ENCODE data around the gene KMT5C.

KMT5C gene

GRCh38 chr19:55373993-55374757 is 34.5 kb downstream of the KMT5C start:
- Histone ChIP-seq H3K4me1 (ENCODE audit: insufficient read depth, low read length) (peaks cover 24% of the 10 kb centered on the region), H3K9me3 (ENCODE audit: insufficient read depth, low read depth, low read length) (no peaks in the 10 kb centered on the region), H3K27me3 (ENCODE audit: insufficient read depth, low read length) (peaks cover 91% of the 10 kb centered on the region), H3K9ac (ENCODE audit: low read depth, low read length) (no peak overlapping the region), H3K36me3 (ENCODE audit: insufficient read depth, low read depth, low read length) (no peaks in the 10 kb centered on the region), H3K27ac (ENCODE audit: low read length) (no peak overlapping the region), H3K4me3 (ENCODE audit: low read length) (no peak overlapping the region; the same call in 1 of the 2 replicates)

GRCh38 chr19:55376241-55376933 is 36.7 kb downstream of the KMT5C start, which contains the start of gene TMEM190:
TSS of gene TMEM190 (plus strand) at chr19:55376826. CDS start at chr19:55376854, 28 bp downstream.
- H3K36me3 ChIP-seq (ENCODE audit: insufficient read depth, low read depth, low read length) = no peaks in the 10 kb centered on the region
- peaks cover 82% of the 10 kb centered on the region for H3K27me3 ChIP-seq (ENCODE audit: insufficient read depth, low read length)
- peak within 1 kb of the TSS; percentile 37; the same call in 1 of the 2 replicates for H3K9ac ChIP-seq (ENCODE audit: low read depth, low read length)
- no peak within 1 kb of the TSS for H3K27ac ChIP-seq (ENCODE audit: low read length)
- H3K4me3 ChIP-seq (ENCODE audit: low read length) = peak within 1 kb of the TSS; percentile 60
- H3K4me1 ChIP-seq (ENCODE audit: insufficient read depth, low read length) = peaks cover 20% of the 10 kb centered on the region
- no peaks in the 10 kb centered on the region for H3K9me3 ChIP-seq (ENCODE audit: insufficient read depth, low read depth, low read length)

- no peaks in the 10 kb centered on the region for H3K9me3 ChIP-seq (ENCODE audit: insufficient read depth, low read depth, low read length)
- no peaks in the 10 kb centered on the region for H3K36me3 ChIP-seq (ENCODE audit: insufficient read depth, low read depth, low read length)
- peaks cover 20% of the 10 kb centered on the region for H3K4me1 ChIP-seq (ENCODE audit: insufficient read depth, low read length)
- peaks cover 82% of the 10 kb centered on the region for H3K27me3 ChIP-seq (ENCODE audit: insufficient read depth, low read length)
- H3K27ac ChIP-seq (ENCODE audit: low read length) = no peak overlapping the region
- peak overlapping the region; percentile 37; the same call in 1 of the 2 replicates for H3K9ac ChIP-seq (ENCODE audit: low read depth, low read length)
- peak overlapping the region; percentile 60 for H3K4me3 ChIP-seq (ENCODE audit: low read length)
These were observed 37.9 kb downstream of the KMT5C start for GRCh38 chr19:55377356-55378131.

GRCh38 chr19:55379174-55379573 is 39.5 kb downstream of the KMT5C start:
- Histone ChIP-seq H3K9me3 (ENCODE audit: insufficient read depth, low read depth, low read length) (no peaks in the 10 kb centered on the region), H3K36me3 (ENCODE audit: insufficient read depth, low read depth, low read length) (no peaks in the 10 kb centered on the region), H3K27ac (ENCODE audit: low read length) (no peak overlapping the region), H3K9ac (ENCODE audit: low read depth, low read length) (no peak overlapping the region), H3K4me3 (ENCODE audit: low read length) (no peak overlapping the region), H3K4me1 (ENCODE audit: insufficient read depth, low read length) (peaks cover 13% of the 10 kb centered on the region; the same call in 1 of the 2 replicates), H3K27me3 (ENCODE audit: insufficient read depth, low read length) (peaks cover 75% of the 10 kb centered on the region)

GRCh38 chr19:55382013-55382412 is 42.3 kb downstream of the KMT5C start:
- Histone ChIP-seq H3K27ac (ENCODE audit: low read length) (no peak overlapping the region), H3K4me1 (ENCODE audit: insufficient read depth, low read length) (peaks cover 8% of the 10 kb centered on the region), H3K27me3 (ENCODE audit: insufficient read depth, low read length) (peaks cover 51% of the 10 kb centered on the region), H3K36me3 (ENCODE audit: insufficient read depth, low read depth, low read length) (peaks cover 7% of the 10 kb centered on the region), H3K9me3 (ENCODE audit: insufficient read depth, low read depth, low read length) (no peaks in the 10 kb centered on the region), H3K4me3 (ENCODE audit: low read length) (no peak overlapping the region), H3K9ac (ENCODE audit: low read depth, low read length) (no peak overlapping the region)

- Histone ChIP-seq H3K9me3 (ENCODE audit: insufficient read depth, low read depth, low read length) (no peaks in the 10 kb centered on the region), H3K4me1 (ENCODE audit: insufficient read depth, low read length) (peaks cover 14% of the 10 kb centered on the region), H3K4me3 (ENCODE audit: low read length) (peak overlapping the region; percentile 68; the same call in 1 of the 2 replicates), H3K9ac (ENCODE audit: low read depth, low read length) (no peak overlapping the region), H3K27me3 (ENCODE audit: insufficient read depth, low read length) (peaks cover 45% of the 10 kb centered on the region), H3K27ac (ENCODE audit: low read length) (no peak overlapping the region), H3K36me3 (ENCODE audit: insufficient read depth, low read depth, low read length) (peaks cover 13% of the 10 kb centered on the region)
These were observed 42.9 kb downstream of the KMT5C start for GRCh38 chr19:55382522-55383054.

- Histone ChIP-seq H3K27me3 (ENCODE audit: insufficient read depth, low read length) (peaks cover 36% of the 10 kb centered on the region), H3K9me3 (ENCODE audit: insufficient read depth, low read depth, low read length) (no peaks in the 10 kb centered on the region), H3K9ac (ENCODE audit: low read depth, low read length) (peak overlapping the region; percentile 66; the same call in 1 of the 2 replicates), H3K36me3 (ENCODE audit: insufficient read depth, low read depth, low read length) (peaks cover 22% of the 10 kb centered on the region), H3K27ac (ENCODE audit: low read length) (no peak overlapping the region), H3K4me1 (ENCODE audit: insufficient read depth, low read length) (peaks cover 21% of the 10 kb centered on the region), H3K4me3 (ENCODE audit: low read length) (peak overlapping the region; percentile 99)
These were observed 43.8 kb downstream of the KMT5C start for GRCh38 chr19:55383279-55384130.

- Histone ChIP-seq H3K36me3 (ENCODE audit: insufficient read depth, low read depth, low read length) (peaks cover 30% of the 10 kb centered on the region), H3K4me3 (ENCODE audit: low read length) (peak within 1 kb of the TSS; percentile 99), H3K9me3 (ENCODE audit: insufficient read depth, low read depth, low read length) (no peaks in the 10 kb centered on the region), H3K27ac (ENCODE audit: low read length) (peak within 1 kb of the TSS; percentile 71), H3K27me3 (ENCODE audit: insufficient read depth, low read length) (peaks cover 27% of the 10 kb centered on the region), H3K4me1 (ENCODE audit: insufficient read depth, low read length) (peaks cover 28% of the 10 kb centered on the region), H3K9ac (ENCODE audit: low read depth, low read length) (peak within 1 kb of the TSS; percentile 100; the same call in 1 of the 2 replicates)
These were observed 44.6 kb downstream of the KMT5C start, which contains the start of gene TMEM238 for GRCh38 chr19:55384131-55384919. TSS of gene TMEM238 (minus strand) at chr19:55384292. CDS start at chr19:55384259, 33 bp downstream.

- peak overlapping the region; percentile 100; the same call in 1 of the 2 replicates for H3K9ac ChIP-seq (ENCODE audit: low read depth, low read length)
- H3K36me3 ChIP-seq (ENCODE audit: insufficient read depth, low read depth, low read length) = peaks cover 38% of the 10 kb centered on the region
- peaks cover 31% of the 10 kb centered on the region for H3K4me1 ChIP-seq (ENCODE audit: insufficient read depth, low read length)
- H3K27me3 ChIP-seq (ENCODE audit: insufficient read depth, low read length) = peaks cover 21% of the 10 kb centered on the region
- H3K4me3 ChIP-seq (ENCODE audit: low read length) = peak overlapping the region; percentile 99
- no peaks in the 10 kb centered on the region for H3K9me3 ChIP-seq (ENCODE audit: insufficient read depth, low read depth, low read length)
- H3K27ac ChIP-seq (ENCODE audit: low read length) = peak overlapping the region; percentile 71
These were observed 45.4 kb downstream of the KMT5C start for GRCh38 chr19:55384920-55385723.

All from iPS-20b (cell line).